Neural crest cell (in vitro differentiated cells): ENCODE data around the gene MOV10L1. TPM values are rescaled to one million over a fixed set of nuclear protein-coding genes. Genes with fewer than 3 reads are reported as not detected.

Experiments
- DNase-seq: peaks from one replicate; pipeline ENCODE4 v3.0.0; 2021; ENCODE audit warnings: low read depth, mixed read lengths, low spot score
- H3K27ac Mint-ChIP-seq: one replicate; pipeline ENCODE4 v1.8.0; 2021; ENCODE audit warnings: mild to moderate bottlenecking, mixed read lengths; ENCODE audit not compliant: unreplicated experiment
- H3K27me3 Mint-ChIP-seq: 2 replicates; pipeline ENCODE4 v1.8.0; 2021; ENCODE audit warnings: low read depth, mild to moderate bottlenecking, mixed read lengths
- H3K36me3 Mint-ChIP-seq: 2 replicates; pipeline ENCODE4 v1.8.0; 2021; ENCODE audit warnings: low read depth, mild to moderate bottlenecking, mixed read lengths
- H3K4me1 Mint-ChIP-seq: 2 replicates; pipeline ENCODE4 v1.8.0; 2021; ENCODE audit warnings: mixed read lengths
- H3K4me3 Mint-ChIP-seq: one replicate; pipeline ENCODE4 v1.8.0; 2021; ENCODE audit warnings: mild to moderate bottlenecking, mixed read lengths
- H3K9me3 Mint-ChIP-seq: 2 replicates; pipeline ENCODE4 v1.8.0; 2021; ENCODE audit warnings: mixed read lengths
- CTCF ChIP-seq: fragments of 200-600 bp; sonication (generic); conservative IDR thresholded peaks from 2 replicates; pipeline ENCODE4 v1.5.0; 2021; ENCODE audit warnings: antibody characterized with exemption, mild to moderate bottlenecking
- total RNA-seq: library from RNA; stranded (reverse); gene quantifications from 2 replicates; pipeline ENCODE4 v1.2.1, GENCODE V29; 2021

Gene MOV10L1
- total RNA-seq, 1 donor from 2014 or later = not detected

GRCh38 chr22:50064453-50064852 lies 25.4 kb upstream of the MOV10L1 start:
- Mint-ChIP-seq H3K4me1 (peaks cover 7% of the 10 kb centered on the region), H3K36me3 (no peaks in the 10 kb centered on the region), H3K27ac (no peak overlapping the region), H3K4me3 (no peak overlapping the region), H3K27me3 (peaks cover 5% of the 10 kb centered on the region), H3K9me3 (no peaks in the 10 kb centered on the region)
- TF ChIP-seq CTCF = no peak
- no peak for DNase-seq

- H3K36me3 Mint-ChIP-seq = no peaks in the 10 kb centered on the region
- DNase-seq = no peak
- H3K27me3 Mint-ChIP-seq = no peaks in the 10 kb centered on the region
- no peaks in the 10 kb centered on the region for H3K9me3 Mint-ChIP-seq
- H3K27ac Mint-ChIP-seq = no peak overlapping the region
- TF ChIP-seq CTCF = no peak
- no peaks in the 10 kb centered on the region for H3K4me1 Mint-ChIP-seq
- no peak overlapping the region for H3K4me3 Mint-ChIP-seq
These were observed 22.6 kb upstream of the MOV10L1 start for GRCh38 chr22:50067244-50067643.

- H3K27ac Mint-ChIP-seq = no peak overlapping the region
These were observed 21.7 kb upstream of the MOV10L1 start for GRCh38 chr22:50068096-50068495.

DNA sequence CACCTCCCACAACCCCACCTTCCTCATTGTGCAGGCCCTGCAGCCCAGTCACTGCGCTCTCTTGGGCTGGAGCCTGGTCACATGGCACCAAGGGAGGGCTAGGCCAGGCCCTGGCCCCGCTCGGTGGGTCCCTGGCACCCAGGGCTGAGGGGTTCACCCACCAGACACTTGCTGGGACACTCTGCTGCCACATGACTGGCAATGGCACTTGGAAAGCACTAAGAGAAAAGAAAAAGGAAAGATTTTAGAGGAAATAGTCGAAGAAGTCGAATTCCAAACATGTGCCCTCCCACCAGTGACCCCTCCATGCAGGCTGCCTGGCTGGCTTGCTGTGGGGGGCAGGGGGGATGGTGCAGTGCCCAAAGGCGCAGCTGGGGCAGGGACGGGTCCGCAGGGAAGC lies 19.4 kb upstream of the MOV10L1 start:
- Mint-ChIP-seq H3K36me3 (no peaks in the 10 kb centered on the region), H3K9me3 (no peaks in the 10 kb centered on the region), H3K27me3 (no peaks in the 10 kb centered on the region), H3K27ac (no peak overlapping the region), H3K4me3 (no peak overlapping the region), H3K4me1 (no peaks in the 10 kb centered on the region)
- no peak for DNase-seq
- no peak for TF ChIP-seq CTCF

More at GRCh38 chr22:50068096-50068495, 21.7 kb upstream of the MOV10L1 start:
- DNase-seq = no peak
- Mint-ChIP-seq H3K4me3 (no peak overlapping the region), H3K9me3 (no peaks in the 10 kb centered on the region), H3K36me3 (no peaks in the 10 kb centered on the region), H3K4me1 (no peaks in the 10 kb centered on the region), H3K27me3 (no peaks in the 10 kb centered on the region)
- TF ChIP-seq CTCF = no peak

- Mint-ChIP-seq H3K27ac (no peak overlapping the region), H3K36me3 (no peaks in the 10 kb centered on the region), H3K9me3 (no peaks in the 10 kb centered on the region), H3K27me3 (no peaks in the 10 kb centered on the region), H3K4me3 (no peak overlapping the region), H3K4me1 (peaks cover 7% of the 10 kb centered on the region)
- TF ChIP-seq CTCF = no peak
- no peak for DNase-seq
These were observed 18.2 kb upstream of the MOV10L1 start for GRCh38 chr22:50071432-50072166.
